GM18499 (cell line): ENCODE data around the gene KRTAP4-7.
"Not testable (repeated sequence)": the region's sequence is repeated elsewhere in the genome, so short reads cannot be mapped to it uniquely, and the experiment has no call there.

Source experiments
- ATAC-seq: cut with Tn5 transposase; IDR thresholded peaks from one replicate; pipeline ENCODE4 v1.9.1; 2021; ENCODE audit warnings: moderate number of reproducible peaks; ENCODE audit not compliant: insufficient read depth, unreplicated experiment

KRTAP4-7 gene

GRCh38 chr17:41084100-41084856 is at the start of gene KRTAP4-7:
TSS of gene KRTAP4-7 (plus strand) at chr17:41084150. CDS start at chr17:41084207, 57 bp downstream.
- not testable (repeated sequence) for ATAC-seq

GRCh38 chr17:41034346-41034935 is 49.5 kb upstream of the KRTAP4-7 start, which contains the start of gene KRTAP1-3:
TSS of gene KRTAP1-3 (minus strand) at chr17:41034874. CDS start at chr17:41034821, 53 bp downstream.
- not testable (repeated sequence) for ATAC-seq

GRCh38 chr17:41037853-41038350 is 46.0 kb upstream of the KRTAP4-7 start:
- no peak for ATAC-seq

- ATAC-seq, result not testable (repeated sequence)
These were observed 43.0 kb upstream of the KRTAP4-7 start, which contains the start of gene KRTAP1-1 for GRCh38 chr17:41040783-41041571. TSS of gene KRTAP1-1 (minus strand) at chr17:41041450. CDS start at chr17:41041397, 53 bp downstream.

- no peak for ATAC-seq
These were observed 41.0 kb upstream of the KRTAP4-7 start for GRCh38 chr17:41042953-41043352.

- ATAC-seq, result not testable (repeated sequence)
These were observed 37.0 kb upstream of the KRTAP4-7 start, which contains the start of gene KRTAP2-1 for GRCh38 chr17:41046735-41047465. TSS of gene KRTAP2-1 (minus strand) at chr17:41047316. CDS start at chr17:41047267, 49 bp downstream.

- ATAC-seq, result no peak
These were observed 35.5 kb upstream of the KRTAP4-7 start for GRCh38 chr17:41048441-41048840.

- ATAC-seq, result no peak
These were observed 34.8 kb upstream of the KRTAP4-7 start for GRCh38 chr17:41049110-41049509.

GRCh38 chr17:41052566-41052965 is 31.4 kb upstream of the KRTAP4-7 start:
- ATAC-seq, result no peak

- no peak for ATAC-seq
These were observed 29.9 kb upstream of the KRTAP4-7 start for GRCh38 chr17:41054025-41054424.

- not testable (repeated sequence) for ATAC-seq
These were observed 29.4 kb upstream of the KRTAP4-7 start for GRCh38 chr17:41054556-41054955.

GRCh38 chr17:41055130-41055529 is 28.8 kb upstream of the KRTAP4-7 start, which contains the start of gene KRTAP2-2:
TSS of gene KRTAP2-2 (minus strand) at chr17:41055230. CDS start at chr17:41055211, 19 bp downstream.
- not testable (repeated sequence) for ATAC-seq

- ATAC-seq, result no peak
These were observed 26.4 kb upstream of the KRTAP4-7 start for GRCh38 chr17:41057547-41057946.

- no peak for ATAC-seq
These were observed 25.2 kb upstream of the KRTAP4-7 start for GRCh38 chr17:41058741-41059140.

GRCh38 chr17:41059276-41060051 is 24.5 kb upstream of the KRTAP4-7 start:
- ATAC-seq, result not testable (repeated sequence)

GRCh38 chr17:41060052-41060604 is 23.8 kb upstream of the KRTAP4-7 start, which contains the start of gene KRTAP2-3:
TSS of gene KRTAP2-3 (minus strand) at chr17:41060114. CDS start at chr17:41060050, 64 bp downstream.
- ATAC-seq, result no peak

- no peak for ATAC-seq
These were observed 22.0 kb upstream of the KRTAP4-7 start for GRCh38 chr17:41061964-41062363.

- no peak for ATAC-seq
These were observed 20.5 kb upstream of the KRTAP4-7 start for GRCh38 chr17:41063449-41063848.
